OCI-LY7 (cell line): ENCODE data around the gene KCNQ1. TPM values are rescaled to one million over a fixed set of nuclear protein-coding genes. Genes with fewer than 3 reads are reported as not detected.

Source experiments
- BruUV-seq: library from RNA; stranded (reverse); fragments of 400-500 nt; replicated peaks from 2 replicates; lab custom pipeline; 2021; lab: Mats Ljungman, UMichigan
- CTCF ChIA-PET: fragments of 300-600 bp; sonication (Branson Sonifier 250); formaldehyde crosslinking; loops from one replicate; lab custom pipeline; 2022; ENCODE audit warnings: antibody characterized with exemption; ENCODE audit not compliant: unreplicated experiment; lab: Charles Lee
- POLR2A ChIA-PET: fragments of 300-600 bp; sonication (Branson Sonifier 250); formaldehyde crosslinking; loops from one replicate; lab custom pipeline; 2022; ENCODE audit warnings: antibody characterized with exemption; lab: Charles Lee
- DNase-seq: peaks from one replicate; pipeline ENCODE4 v3.0.0-alpha.2; 2015; ENCODE audit warnings: low spot score
- H2AFZ ChIP-seq: fragments of 200-600 bp; sonication (generic), shearing (Covaris generic); 2 replicates; pipeline ENCODE4 v1.6.1; 2014; ENCODE audit warnings: mild to moderate bottlenecking, antibody characterized with exemption, low read length, moderate library complexity
- H3K27ac ChIP-seq: fragments of 200-600 bp; sonication (generic); 2 replicates; pipeline ENCODE4 v1.5.1; 2014; ENCODE audit warnings: mixed run types, low read depth, mild to moderate bottlenecking, moderate library complexity, low read length, inconsistent platforms; ENCODE audit not compliant: poor library complexity, severe bottlenecking
- H3K36me3 ChIP-seq: fragments of 200-600 bp; sonication (generic); 2 replicates; pipeline ENCODE4 v1.6.1; 2014; ENCODE audit warnings: mild to moderate bottlenecking, antibody characterized with exemption, low read length, moderate library complexity, mixed read lengths; ENCODE audit not compliant: insufficient read depth
- H3K4me1 ChIP-seq: fragments of 200-600 bp; sonication (generic); 2 replicates; pipeline ENCODE4 v1.5.1; 2014; ENCODE audit warnings: mild to moderate bottlenecking, low read length; ENCODE audit not compliant: insufficient read depth, poor library complexity, severe bottlenecking
- H3K4me2 ChIP-seq: fragments of 200-600 bp; sonication (generic); 2 replicates; pipeline ENCODE4 v1.6.1; 2014; ENCODE audit warnings: mild to moderate bottlenecking, low read length
- H3K4me3 ChIP-seq: fragments of 200-600 bp; sonication (generic); 2 replicates; pipeline ENCODE4 v1.5.1; 2014; ENCODE audit warnings: mild to moderate bottlenecking, low read depth, low read length; ENCODE audit not compliant: poor library complexity, severe bottlenecking
- H3K79me2 ChIP-seq: fragments of 200-600 bp; sonication (generic); 2 replicates; pipeline ENCODE4 v1.6.1; 2016; ENCODE audit warnings: low read depth, mild to moderate bottlenecking, low read length, moderate library complexity, mixed read lengths; ENCODE audit not compliant: insufficient read depth
- H3K9me2 ChIP-seq: fragments of 200-600 bp; sonication (generic); 2 replicates; pipeline ENCODE4 v1.6.1; 2016; ENCODE audit warnings: mild to moderate bottlenecking, low read length, mixed read lengths; ENCODE audit not compliant: insufficient read depth
- H3K9me3 ChIP-seq: fragments of 200-600 bp; sonication (generic); 2 replicates; pipeline ENCODE4 v1.6.1; 2014; ENCODE audit warnings: mild to moderate bottlenecking, mixed run types, low read length, mixed read lengths
- H4K20me1 ChIP-seq: fragments of 200-600 bp; sonication (generic); 2 replicates; pipeline ENCODE4 v1.6.1; 2014; ENCODE audit warnings: mild to moderate bottlenecking, antibody characterized with exemption, low read length, moderate library complexity, mixed read lengths; ENCODE audit not compliant: insufficient read depth
- CTCF ChIP-seq: fragments of 200-600 bp; sonication (generic); conservative IDR thresholded peaks from 2 replicates; pipeline ENCODE4 v1.5.1; 2014; ENCODE audit warnings: mild to moderate bottlenecking, antibody characterized with exemption, low read length, moderate library complexity, mixed read lengths
- EZH2phosphoT487 ChIP-seq: fragments of 200-600 bp; sonication (generic); IDR thresholded peaks from 2 replicates; pipeline ENCODE4 v1.6.1; 2018; ENCODE audit warnings: low read depth, borderline replicate concordance, mild to moderate bottlenecking, mixed run types, antibody characterized with exemption, low read length, moderate library complexity, mixed read lengths
- intact Hi-C: fragments of 100-400 bp; cut with micrococcal nuclease; formaldehyde crosslinking; loops from one replicate; pipeline ENCODE4 v1.10.0; 2022; ENCODE audit not compliant: unreplicated experiment
- total RNA-seq, 2 experiments: library from RNA; depleted of rRNA in 1 of 2; stranded (reverse); fragments of >200 nt in 1 of 2; shearing (Covaris generic) in 1 of 2; gene quantifications; 2 replicates each; pipeline ENCODE4 v1.2.3, GENCODE V29; 2014 to 2022

The KCNQ1 gene
- total RNA-seq, 2 experiments from 2014 or later: 0.22 to 1.3 TPM

- Histone ChIP-seq H3K4me2 (no peak overlapping the region), H3K4me3 (no peak overlapping the region), H3K9me3 (no peaks in the 10 kb centered on the region), H3K27ac (no peak overlapping the region), H4K20me1 (no peaks in the 10 kb centered on the region), H3K79me2 (no peaks in the 10 kb centered on the region), H3K4me1 (no peaks in the 10 kb centered on the region), H3K36me3 (no peaks in the 10 kb centered on the region), H2AFZ (no peak overlapping the region), H3K9me2 (no peaks in the 10 kb centered on the region)
- intact Hi-C loops: no loop called here
- POLR2A ChIA-PET: no interaction called here
- CTCF ChIA-PET: no interaction called here
- no peak for TF ChIP-seq EZH2phosphoT487
- TF ChIP-seq CTCF: no peak
- DNase-seq: no peak
- BruUV-seq: no TSS peak
Measured at GRCh38 chr11:2816523-2816922, 371.7 kb downstream of the KCNQ1 start.

DNA sequence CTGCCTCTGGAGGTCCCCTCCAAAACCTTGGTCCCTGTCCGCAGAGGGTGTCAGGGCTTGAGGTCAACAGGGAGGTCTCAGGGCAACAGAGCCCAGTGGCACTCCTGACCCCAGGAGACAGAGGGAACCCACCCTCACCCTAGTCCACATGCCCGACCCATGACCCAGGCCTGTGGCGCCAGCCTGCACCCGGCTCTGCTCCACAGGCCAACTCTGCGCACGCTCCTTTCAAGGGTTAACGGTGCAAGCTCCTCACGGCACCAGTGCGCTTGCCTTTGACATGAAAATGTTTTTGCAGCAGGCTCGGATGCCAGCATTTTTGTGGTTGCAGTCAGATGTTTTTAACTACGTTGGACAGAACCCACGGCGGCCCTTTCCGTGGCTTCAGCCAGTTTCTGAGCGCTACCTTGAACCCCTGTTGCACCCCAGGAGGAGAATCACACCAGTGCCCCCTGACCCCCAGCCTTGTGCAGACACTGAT is 372.2 kb downstream of the KCNQ1 start:
- no peaks in the 10 kb centered on the region for H4K20me1 ChIP-seq
- ChIA-PET CTCF (no interaction called here), POLR2A (no interaction called here)
- H3K4me1 ChIP-seq: no peaks in the 10 kb centered on the region
- H3K9me3 ChIP-seq: no peaks in the 10 kb centered on the region
- no peak overlapping the region for H3K4me2 ChIP-seq
- H3K36me3 ChIP-seq: no peaks in the 10 kb centered on the region
- H3K4me3 ChIP-seq: no peak overlapping the region
- H2AFZ ChIP-seq: no peak overlapping the region
- no peaks in the 10 kb centered on the region for H3K79me2 ChIP-seq
- no peak for DNase-seq
- H3K27ac ChIP-seq: no peak overlapping the region
- H3K9me2 ChIP-seq: no peaks in the 10 kb centered on the region
- intact Hi-C loops: no loop called here
- no TSS peak for BruUV-seq
- TF ChIP-seq EZH2phosphoT487: no peak
- no peak for TF ChIP-seq CTCF

GRCh38 chr11:2817431-2817830 is 372.6 kb downstream of the KCNQ1 start:
- Histone ChIP-seq H3K4me2 (no peak overlapping the region), H3K4me3 (no peak overlapping the region), H3K27ac (no peak overlapping the region), H3K36me3 (no peaks in the 10 kb centered on the region), H2AFZ (no peak overlapping the region), H3K4me1 (no peaks in the 10 kb centered on the region), H3K9me3 (no peaks in the 10 kb centered on the region), H3K9me2 (no peaks in the 10 kb centered on the region), H3K79me2 (no peaks in the 10 kb centered on the region), H4K20me1 (no peaks in the 10 kb centered on the region)
- CTCF ChIA-PET: no interaction called here
- TF ChIP-seq EZH2phosphoT487 (no peak), CTCF (no peak)
- no peak for DNase-seq
- no TSS peak for BruUV-seq
- POLR2A ChIA-PET: no interaction called here
- intact Hi-C loops: no loop called here
